Liver (tissue), 3 donors: ENCODE data around the gene YTHDC1.

Experiments used
- ATF3 ChIP-seq: IDR thresholded peaks from 2 replicates; pipeline ENCODE4 v1.6.1; 2016; ENCODE audit warnings: antibody characterized with exemption
- CTCF ChIP-seq: fragments of 150-350 bp; IDR thresholded peaks from 2 replicates; pipeline ENCODE4 v1.5.1; 2017; ENCODE audit warnings: improper control_type of control experiment, low read depth, low read length; ENCODE audit not compliant: missing input control
- EGR1 ChIP-seq, 2 donors: IDR thresholded peaks; 2 replicates each; pipeline ENCODE4 v1.6.1; 2016 to 2018; ENCODE audit warnings: antibody characterized with exemption in 2 of 2, low read depth in 2 of 2
- FOXA1 ChIP-seq: IDR thresholded peaks from 2 replicates; pipeline ENCODE4 v1.6.1; 2016; ENCODE audit warnings: antibody characterized with exemption
- GABPA ChIP-seq, 2 donors: IDR thresholded peaks in 1 of 2; conservative IDR thresholded peaks in 1 of 2; 2 replicates each; pipeline ENCODE4 v1.6.1; 2016; ENCODE audit warnings: antibody characterized with exemption in 2 of 2, mild to moderate bottlenecking in 1 of 2, moderate library complexity in 1 of 2
- HNF4G ChIP-seq: IDR thresholded peaks from 2 replicates; pipeline ENCODE4 v1.6.1; 2016; ENCODE audit warnings: antibody characterized with exemption
- MAX ChIP-seq: IDR thresholded peaks from 2 replicates; pipeline ENCODE4 v1.6.1; 2016; ENCODE audit warnings: antibody characterized with exemption
- NR2F2 ChIP-seq: IDR thresholded peaks from 2 replicates; pipeline ENCODE4 v1.6.1; 2016; ENCODE audit warnings: antibody characterized with exemption
- REST ChIP-seq: IDR thresholded peaks from 2 replicates; pipeline ENCODE4 v1.6.1; 2016; ENCODE audit warnings: antibody characterized with exemption, mild to moderate bottlenecking
- RXRA ChIP-seq, 2 donors: IDR thresholded peaks; 2 replicates each; pipeline ENCODE4 v1.6.1; 2017 to 2018; ENCODE audit warnings: antibody characterized with exemption in 2 of 2, mild to moderate bottlenecking in 1 of 2
- SP1 ChIP-seq: IDR thresholded peaks from 2 replicates; pipeline ENCODE4 v1.6.1; 2018; ENCODE audit warnings: antibody characterized with exemption, mild to moderate bottlenecking
- TAF1 ChIP-seq: conservative IDR thresholded peaks from 2 replicates; pipeline ENCODE4 v1.6.1; 2016; ENCODE audit warnings: antibody characterized with exemption, mild to moderate bottlenecking
- donor health status: healthy.
- donor health status: healthy.

GRCh38 chr4:68358988-68359387 is 9.1 kb upstream of the YTHDC1 start:
- TF ChIP-seq CTCF (no peak), NR2F2 (no peak), RXRA (IDR thresholded peaks at IDR 0.05) (no peak), SP1 (no peak), TAF1 (no peak), REST (no peak), GABPA (IDR thresholded peaks at IDR 0.05 in 1 of 2, conservative IDR thresholded peaks at IDR 0.05 in 1 of 2) (no peak), MAX (no peak), FOXA1 (no peak), HNF4G (no peak), EGR1 (IDR thresholded peaks at IDR 0.05; ENCODE audit: low read depth in 2 of 2) (no peak), ATF3 (no peak)
